Brain microvascular endothelial cell (primary cell): Measurements from ENCODE around the gene BAIAP3.

Source experiments
- DNase-seq: peaks from one replicate; pipeline ENCODE4 v3.0.0-alpha.2; 2020
- H3K27ac ChIP-seq: fragments of 250-450 bp; sonication (Bioruptor Pico); 2 replicates; pipeline ENCODE4 v1.5.1; 2020; ENCODE audit warnings: mild to moderate bottlenecking, moderate library complexity
- H3K27me3 ChIP-seq: fragments of 250-450 bp; sonication (Bioruptor Pico); replicated peaks from 2 replicates; pipeline ENCODE4 v1.5.1; 2020; ENCODE audit warnings: mild to moderate bottlenecking
- H3K36me3 ChIP-seq: fragments of 250-450 bp; sonication (Bioruptor Pico); replicated peaks from 2 replicates; pipeline ENCODE4 v1.5.1; 2020; ENCODE audit warnings: mild to moderate bottlenecking
- H3K4me3 ChIP-seq: 2 replicates; pipeline ENCODE4 v1.5.1; 2011; ENCODE audit warnings: low read depth, mild to moderate bottlenecking, control low read depth, low read length, moderate library complexity
- in situ Hi-C: cut with HindIII; loops from 2 replicates; pipeline ENCODE4 v1.10.0; 2017; ENCODE audit warnings: low sequenced_read_pairs, low pct_ligation_motif_present
- TF ChIP-seq, protein P1 (sequence below): IDR thresholded peaks from 2 replicates; pipeline ENCODE4 v1.5.1; 2011; ENCODE audit warnings: low read depth, mild to moderate bottlenecking, moderate library complexity, low read length, control low read depth, inconsistent platforms; ENCODE audit errors: missing control alignments

The BAIAP3 gene

DNA sequence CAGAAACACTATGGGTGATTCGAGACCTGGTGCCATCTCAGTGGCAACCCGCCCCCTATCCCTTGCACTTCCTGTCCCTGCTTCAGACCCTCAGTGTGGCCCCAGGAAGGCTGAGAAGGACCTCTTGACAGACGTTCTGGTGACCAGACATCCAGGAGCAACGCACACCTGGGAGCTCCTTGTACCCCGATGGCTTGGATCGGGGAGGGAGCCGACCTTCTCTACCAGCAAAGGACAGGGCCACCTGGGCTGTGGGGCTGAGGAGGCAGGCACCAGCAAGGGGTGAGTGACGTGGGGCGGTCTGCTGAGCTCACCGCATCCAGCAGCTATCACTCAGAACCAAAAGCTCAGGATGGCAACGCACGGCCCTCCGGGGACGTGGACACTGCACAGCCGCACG lies 53.9 kb downstream of the BAIAP3 start:
- DNase-seq: no peak
- TF ChIP-seq, protein P1, sequence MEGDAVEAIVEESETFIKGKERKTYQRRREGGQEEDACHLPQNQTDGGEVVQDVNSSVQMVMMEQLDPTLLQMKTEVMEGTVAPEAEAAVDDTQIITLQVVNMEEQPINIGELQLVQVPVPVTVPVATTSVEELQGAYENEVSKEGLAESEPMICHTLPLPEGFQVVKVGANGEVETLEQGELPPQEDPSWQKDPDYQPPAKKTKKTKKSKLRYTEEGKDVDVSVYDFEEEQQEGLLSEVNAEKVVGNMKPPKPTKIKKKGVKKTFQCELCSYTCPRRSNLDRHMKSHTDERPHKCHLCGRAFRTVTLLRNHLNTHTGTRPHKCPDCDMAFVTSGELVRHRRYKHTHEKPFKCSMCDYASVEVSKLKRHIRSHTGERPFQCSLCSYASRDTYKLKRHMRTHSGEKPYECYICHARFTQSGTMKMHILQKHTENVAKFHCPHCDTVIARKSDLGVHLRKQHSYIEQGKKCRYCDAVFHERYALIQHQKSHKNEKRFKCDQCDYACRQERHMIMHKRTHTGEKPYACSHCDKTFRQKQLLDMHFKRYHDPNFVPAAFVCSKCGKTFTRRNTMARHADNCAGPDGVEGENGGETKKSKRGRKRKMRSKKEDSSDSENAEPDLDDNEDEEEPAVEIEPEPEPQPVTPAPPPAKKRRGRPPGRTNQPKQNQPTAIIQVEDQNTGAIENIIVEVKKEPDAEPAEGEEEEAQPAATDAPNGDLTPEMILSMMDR: no peak
- no peak overlapping the region for H3K27ac ChIP-seq
- H3K36me3 ChIP-seq: no peaks in the 10 kb centered on the region
- no peaks in the 10 kb centered on the region for H3K27me3 ChIP-seq
- in situ Hi-C loops: no loop called here
- no peak overlapping the region for H3K4me3 ChIP-seq

DNA sequence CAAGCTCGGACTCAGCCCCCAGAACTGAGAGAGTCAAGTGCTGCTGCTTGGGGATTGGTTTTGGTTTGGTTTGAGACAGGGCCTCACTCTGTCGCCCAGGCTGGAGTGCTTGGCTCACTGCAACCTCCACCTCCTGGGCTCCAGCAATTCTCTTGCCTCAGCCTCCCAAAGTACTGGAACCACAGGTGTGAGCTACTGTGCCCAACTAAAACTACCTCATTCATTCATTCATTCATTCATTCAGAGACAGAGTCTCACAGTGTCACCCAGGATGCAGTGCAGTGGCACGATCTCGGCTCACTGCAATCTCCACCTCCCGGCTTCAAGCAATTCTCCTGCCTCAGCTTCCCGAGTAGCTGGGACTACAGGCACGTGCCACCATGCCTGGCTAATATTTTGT lies 56.3 kb downstream of the BAIAP3 start:
- H3K27ac ChIP-seq: no peak overlapping the region
- no peaks in the 10 kb centered on the region for H3K36me3 ChIP-seq
- TF ChIP-seq, protein P1: no peak
- in situ Hi-C loops: no loop called here
- H3K4me3 ChIP-seq: no peak overlapping the region
- DNase-seq: no peak
- H3K27me3 ChIP-seq: no peaks in the 10 kb centered on the region

DNA sequence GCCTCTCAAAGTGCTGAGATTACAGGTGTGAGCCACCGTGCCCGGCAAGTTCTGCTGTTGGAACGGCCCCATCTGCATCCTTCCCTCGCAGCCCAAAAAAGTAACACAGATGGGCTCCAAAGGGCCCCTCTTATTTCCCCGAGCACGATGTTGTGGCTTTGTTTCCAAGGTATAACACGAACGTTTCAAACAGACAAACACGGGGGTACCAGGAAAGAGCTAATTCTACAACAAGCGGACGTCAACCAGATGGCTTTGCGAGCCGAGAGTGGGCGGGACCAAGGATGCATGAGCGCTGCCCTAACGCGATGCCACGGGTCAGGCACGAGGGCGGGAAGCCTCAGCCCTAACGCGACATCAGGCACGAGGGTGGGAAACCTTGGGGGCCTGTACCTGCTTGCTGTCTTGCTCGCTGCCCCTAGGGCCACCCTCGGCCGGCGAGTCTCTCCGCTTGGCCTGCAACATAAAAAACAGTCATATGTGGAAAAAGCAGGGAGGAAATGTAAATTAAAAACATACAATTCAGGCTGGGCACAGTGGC lies 56.9 kb downstream of the BAIAP3 start:
- no peak overlapping the region for H3K4me3 ChIP-seq
- no peak overlapping the region for H3K27ac ChIP-seq
- TF ChIP-seq, protein P1: no peak
- no peak for DNase-seq
- in situ Hi-C loops: no loop called here
- no peaks in the 10 kb centered on the region for H3K36me3 ChIP-seq
- no peaks in the 10 kb centered on the region for H3K27me3 ChIP-seq

DNA sequence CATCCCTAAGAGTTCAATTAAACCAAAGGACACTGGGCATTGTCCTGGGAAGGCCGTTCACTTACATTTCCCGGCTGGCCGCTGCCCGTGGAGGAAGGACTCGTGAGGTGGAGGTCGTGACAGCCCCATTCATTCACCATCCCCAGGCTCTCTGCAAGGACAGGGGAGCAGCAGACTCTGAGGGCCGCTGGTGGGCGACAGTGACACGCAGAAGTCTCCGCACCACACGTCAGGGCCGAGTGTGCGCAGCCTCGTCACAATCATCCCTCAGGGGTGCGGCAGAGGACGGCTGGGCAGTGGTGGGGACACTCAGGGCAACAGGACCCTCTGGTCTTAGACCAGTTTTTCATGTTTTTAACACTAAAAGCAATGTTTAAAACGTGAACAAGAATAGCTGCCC lies 59.4 kb downstream of the BAIAP3 start:
- no peak for DNase-seq
- H3K4me3 ChIP-seq: no peak overlapping the region
- H3K36me3 ChIP-seq: no peaks in the 10 kb centered on the region
- in situ Hi-C loops: no loop called here
- no peak overlapping the region for H3K27ac ChIP-seq
- TF ChIP-seq, protein P1: no peak
- no peaks in the 10 kb centered on the region for H3K27me3 ChIP-seq

DNA sequence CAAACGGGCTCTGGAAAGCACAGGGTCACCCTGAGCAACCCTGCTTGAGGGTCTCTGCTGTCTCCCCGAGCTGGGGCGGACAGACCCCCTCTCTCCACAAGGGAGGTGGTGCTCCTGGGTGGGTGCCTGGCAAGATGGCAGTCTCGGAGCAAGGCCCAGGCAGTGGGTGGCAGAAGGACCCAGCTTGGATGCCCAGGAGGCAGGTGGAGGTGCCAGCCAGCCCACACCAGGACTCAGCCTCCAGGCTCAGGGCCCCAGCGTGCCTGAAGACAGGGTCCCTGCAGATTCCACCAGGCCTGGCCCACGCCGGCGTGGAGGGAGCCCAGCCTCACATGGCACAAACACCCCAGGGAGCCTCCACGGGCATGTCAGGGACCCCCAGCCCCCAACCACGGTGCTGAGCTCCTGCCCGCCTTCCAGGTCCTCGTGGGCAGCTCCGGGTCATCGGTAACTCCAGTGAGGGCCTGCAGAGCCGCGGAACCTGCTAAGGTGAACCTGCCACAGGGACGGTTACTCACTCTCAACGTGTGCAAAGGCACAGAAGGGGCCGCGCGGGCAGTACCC lies 60.2 kb downstream of the BAIAP3 start:
- H3K4me3 ChIP-seq: no peak overlapping the region
- no peaks in the 10 kb centered on the region for H3K36me3 ChIP-seq
- TF ChIP-seq, protein P1: no peak
- in situ Hi-C loops: no loop called here
- H3K27me3 ChIP-seq: no peaks in the 10 kb centered on the region
- DNase-seq: no peak
- no peak overlapping the region for H3K27ac ChIP-seq
